Heart left ventricle (tissue), 13 donors: Measurements from ENCODE around the gene STX10.

ENCODE experiments used
- POLR2A ChIP-seq, 2 donors: fragments of 450-650 bp; IDR thresholded peaks; one replicate each; pipeline ENCODE4 v1.6.1; 2017; ENCODE audit warnings: antibody characterized with exemption in 2 of 2, mild to moderate bottlenecking in 2 of 2, moderate library complexity in 2 of 2
- TF ChIP-seq, protein P1 (sequence below), 12 donors: fragments of 200-600 bp; sonication (generic) in 4 of 12; IDR thresholded peaks; one replicate each; pipeline versions ENCODE4 v1.5.0 to v1.8.0; 2018 to 2022; ENCODE audit warnings: antibody characterized with exemption in 12 of 12, mild to moderate bottlenecking in 5 of 12
- donor health status: ischemic (EF 13 %, LVEDD 7.1; RV severe dilation, severe dysfunction).
- donor health status: DM: no; HTN: yes; CAD: no.
- donor health status: DM: no; HTN: no; CAD: no.
- donor health status: ischemic (EF 25% LVEDD 6.9; RV normal size, moderate dysfunction).
- donor health status: ischemic (EF 25% LVEDD 5.7; RV mildly dilated, moderate dysfunction).
- donor health status: ischemic (EF 35%, LVEDD 5.7; RV mildly dilated, moderate dysfunction).
- donor health status: nonischemic (EF 11% LVEDD 7.7; RV severe dilation, severe dysfunction).
- donor health status: DM: yes; HTN: yes; CAD: no.
- donor health status: PGD.
- donor health status: ischemic (EF 29% LVEDD 5.4; RV normal size, mild dysfunction).
- donor health status: nonischemic (EF 23%, LVEDD 6.1; RV moderate dilation, normal function).

DNA sequence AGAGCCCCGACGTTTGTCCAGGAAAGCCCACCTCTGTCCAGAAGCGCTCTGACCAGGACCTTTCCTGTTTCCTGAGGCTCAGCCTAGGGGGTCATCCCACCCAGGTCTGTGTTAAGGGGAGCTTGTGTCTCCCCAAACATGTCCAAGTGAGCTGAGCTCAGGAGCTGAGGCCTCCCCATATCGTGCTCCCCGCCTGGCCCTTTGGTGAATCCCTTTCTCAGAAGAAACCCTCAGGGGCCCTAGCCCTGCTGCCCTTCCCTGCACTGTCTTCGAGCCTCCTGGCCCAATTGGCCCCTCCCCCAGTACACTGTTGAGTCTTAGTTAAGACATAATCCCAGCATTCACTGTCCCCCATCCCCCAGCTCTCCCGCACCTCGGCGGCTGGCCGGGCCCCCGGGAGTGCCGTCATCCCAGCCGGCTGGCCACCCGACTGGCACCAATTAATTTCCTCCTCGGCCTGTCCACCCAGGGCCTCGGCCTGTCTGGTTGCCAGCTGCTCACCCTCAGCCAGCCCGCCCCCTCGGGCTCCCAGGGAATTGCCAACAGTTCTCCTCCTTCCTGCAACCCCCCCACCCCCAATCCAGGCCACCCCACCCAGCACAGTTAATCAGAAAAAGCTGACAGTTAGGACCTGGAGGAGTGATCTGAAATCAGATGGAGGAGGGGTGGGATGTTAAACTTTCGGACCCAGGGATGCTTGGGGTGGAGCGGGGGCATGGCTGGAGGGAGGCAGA, 13.6 kb upstream of the STX10 start:
- TF ChIP-seq, protein P1, sequence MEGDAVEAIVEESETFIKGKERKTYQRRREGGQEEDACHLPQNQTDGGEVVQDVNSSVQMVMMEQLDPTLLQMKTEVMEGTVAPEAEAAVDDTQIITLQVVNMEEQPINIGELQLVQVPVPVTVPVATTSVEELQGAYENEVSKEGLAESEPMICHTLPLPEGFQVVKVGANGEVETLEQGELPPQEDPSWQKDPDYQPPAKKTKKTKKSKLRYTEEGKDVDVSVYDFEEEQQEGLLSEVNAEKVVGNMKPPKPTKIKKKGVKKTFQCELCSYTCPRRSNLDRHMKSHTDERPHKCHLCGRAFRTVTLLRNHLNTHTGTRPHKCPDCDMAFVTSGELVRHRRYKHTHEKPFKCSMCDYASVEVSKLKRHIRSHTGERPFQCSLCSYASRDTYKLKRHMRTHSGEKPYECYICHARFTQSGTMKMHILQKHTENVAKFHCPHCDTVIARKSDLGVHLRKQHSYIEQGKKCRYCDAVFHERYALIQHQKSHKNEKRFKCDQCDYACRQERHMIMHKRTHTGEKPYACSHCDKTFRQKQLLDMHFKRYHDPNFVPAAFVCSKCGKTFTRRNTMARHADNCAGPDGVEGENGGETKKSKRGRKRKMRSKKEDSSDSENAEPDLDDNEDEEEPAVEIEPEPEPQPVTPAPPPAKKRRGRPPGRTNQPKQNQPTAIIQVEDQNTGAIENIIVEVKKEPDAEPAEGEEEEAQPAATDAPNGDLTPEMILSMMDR (IDR thresholded peaks at IDR 0.05): no peak
- no peak for TF ChIP-seq POLR2A (IDR thresholded peaks at IDR 0.05)
